ENCODE data around the gene ANKUB1. TPM values are rescaled to one million over a fixed set of nuclear protein-coding genes. Genes with fewer than 3 reads are reported as not detected.

The ANKUB1 gene
- total RNA-seq, 1 experiment from 2014 or later, result not detected

GRCh38 chr3:149790698-149791097 lies 1.7 kb downstream of the ANKUB1 start (continued):
- TF ChIP-seq PRDM15 (CRISPR knock-in tag; IDR thresholded peaks at IDR 0.05), result no peak
- no peak for TF ChIP-seq ESRRA (CRISPR knock-in tag; IDR thresholded peaks at IDR 0.05; ENCODE audit: borderline replicate concordance)
- no peak for TF ChIP-seq ARID4B (CRISPR knock-in tag; IDR thresholded peaks at IDR 0.05; ENCODE audit: borderline replicate concordance)
- TF ChIP-seq SP1 (CRISPR knock-in tag; conservative IDR thresholded peaks at IDR 0.05), result no peak
- TF ChIP-seq NR1H2 (CRISPR knock-in tag; IDR thresholded peaks at IDR 0.05), result no peak
- TF ChIP-seq ATF2 (CRISPR knock-in tag; IDR thresholded peaks at IDR 0.05; ENCODE audit: borderline replicate concordance, low read depth), result no peak
- no peak for TF ChIP-seq NR2C2 (CRISPR knock-in tag; IDR thresholded peaks at IDR 0.05)
- TF ChIP-seq NFYB (CRISPR knock-in tag; conservative IDR thresholded peaks at IDR 0.05; ENCODE audit: low read depth), result no peak
- no peak for TF ChIP-seq MAX (CRISPR knock-in tag; IDR thresholded peaks at IDR 0.05)

- no peaks in the 10 kb centered on the region; the same call in none of the 2 replicates for H3K27me3 Mint-ChIP-seq (ENCODE audit: low read depth)
- ATAC-seq (no peak), DNase-seq (ENCODE audit: low spot score) (no peak)
- POLR2A ChIA-PET, result no interaction called here
- CTCF ChIA-PET, result no interaction called here
- H3K36me3 Mint-ChIP-seq, result no peaks in the 10 kb centered on the region
- H3K4me3 Mint-ChIP-seq, result no peak overlapping the region
- no peak overlapping the region for H3K27ac Mint-ChIP-seq
- H3K4me1 Mint-ChIP-seq, result no peaks in the 10 kb centered on the region
- H3K9me3 Mint-ChIP-seq, result no peaks in the 10 kb centered on the region
- TF ChIP-seq ZNF232 (CRISPR knock-in tag; IDR thresholded peaks at IDR 0.05), result no peak
- TF ChIP-seq ESRRA (CRISPR knock-in tag; IDR thresholded peaks at IDR 0.05; ENCODE audit: borderline replicate concordance), result no peak
- no peak for TF ChIP-seq MAX (CRISPR knock-in tag; IDR thresholded peaks at IDR 0.05)
- TF ChIP-seq TCF7 (CRISPR knock-in tag; IDR thresholded peaks at IDR 0.05; ENCODE audit: low read depth), result no peak
- TF ChIP-seq FOXJ3 (CRISPR knock-in tag; IDR thresholded peaks at IDR 0.05; ENCODE audit: borderline replicate concordance), result no peak
- TF ChIP-seq GRHL2 (CRISPR knock-in tag; IDR thresholded peaks at IDR 0.05; ENCODE audit: insufficient replicate concordance, severe bottlenecking), result no peak
- TF ChIP-seq ATF3 (CRISPR knock-in tag; conservative IDR thresholded peaks at IDR 0.05), result no peak
- no peak for TF ChIP-seq JUN (CRISPR knock-in tag; IDR thresholded peaks at IDR 0.05)
- no peak for TF ChIP-seq FOXP1 (CRISPR knock-in tag; IDR thresholded peaks at IDR 0.05; ENCODE audit: borderline replicate concordance)
- TF ChIP-seq ATF6 (CRISPR knock-in tag; IDR thresholded peaks at IDR 0.05), result no peak
- no peak for TF ChIP-seq ZNF416 (CRISPR knock-in tag; IDR thresholded peaks at IDR 0.05)
- no peak for TF ChIP-seq SOX15 (CRISPR knock-in tag; IDR thresholded peaks at IDR 0.05)
- no peak for TF ChIP-seq ATF1 (CRISPR knock-in tag; IDR thresholded peaks at IDR 0.05)
- TF ChIP-seq ZNF138 (CRISPR knock-in tag; conservative IDR thresholded peaks at IDR 0.05), result no peak
- TF ChIP-seq MXD4 (CRISPR knock-in tag; IDR thresholded peaks at IDR 0.05; ENCODE audit: borderline replicate concordance), result no peak
- TF ChIP-seq ZNF396 (CRISPR knock-in tag; IDR thresholded peaks at IDR 0.05; ENCODE audit: borderline replicate concordance), result no peak
- no peak for TF ChIP-seq PRRX2 (CRISPR knock-in tag; IDR thresholded peaks at IDR 0.05)
- TF ChIP-seq SMAD3 (CRISPR knock-in tag; IDR thresholded peaks at IDR 0.05; ENCODE audit: borderline replicate concordance), result no peak
Observed at GRCh38 chr3:149790268-149790667, 2.1 kb downstream of the ANKUB1 start.

Measured in WTC11 (cell line).